ENCODE measurements around the gene RGS16. TPM values are rescaled to one million over a fixed set of nuclear protein-coding genes. Genes with fewer than 3 reads are reported as not detected.

RGS16 gene
- total RNA-seq, 1 experiment from 2014 or later, result 6.5 TPM

DNA sequence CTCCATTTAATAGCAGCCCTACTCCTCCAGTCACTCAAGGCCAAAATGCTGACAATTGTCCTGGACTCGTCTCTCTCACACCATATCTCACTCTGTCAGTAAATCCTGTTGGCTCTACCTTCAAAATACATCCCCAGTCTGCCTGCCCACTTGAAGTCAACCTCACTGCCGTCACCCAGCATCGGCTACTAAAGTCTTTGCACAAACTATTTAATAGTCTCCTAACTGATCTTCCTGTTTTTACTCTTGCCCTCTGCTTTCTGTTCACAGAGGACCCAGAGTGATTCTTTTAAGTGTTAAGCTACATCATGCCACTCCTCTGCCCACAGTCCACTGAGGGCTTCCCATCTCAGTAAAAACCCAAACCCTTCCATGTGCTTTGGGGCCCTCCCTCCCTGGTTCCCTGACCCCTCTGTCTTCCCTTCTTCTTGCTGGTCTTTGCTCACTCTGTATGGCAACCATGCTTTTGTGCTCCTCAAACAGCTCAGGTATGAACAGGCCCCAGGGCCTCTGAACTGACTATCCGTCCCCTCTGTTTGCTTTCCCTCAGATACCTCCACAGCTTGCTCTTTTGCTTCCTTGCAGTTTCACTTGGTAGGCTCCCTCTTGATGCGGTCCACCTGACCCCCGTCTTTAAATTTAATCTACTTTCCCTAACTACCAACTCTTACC lies 34.1 kb downstream of the RGS16 start:
- Histone ChIP-seq H3K36me3 (ENCODE audit: control insufficient read depth in 1 of 2, insufficient read depth in 2 of 2, low read length in 2 of 2) (no peaks in the 10 kb centered on the region), H3K9me3 (ENCODE audit: control insufficient read depth in 1 of 2, insufficient read depth in 1 of 2, low read depth in 1 of 2, low read length in 2 of 2) (no peaks in the 10 kb centered on the region), H3K9ac (ENCODE audit: low read length) (no peak overlapping the region), H3K79me2 (ENCODE audit: insufficient read depth, low read length) (no peaks in the 10 kb centered on the region), H3K27me3 (ENCODE audit: insufficient read depth, low read length) (no peaks in the 10 kb centered on the region), H3K4me1 (ENCODE audit: control insufficient read depth in 1 of 2, insufficient read depth in 2 of 2, low read length in 2 of 2) (peaks cover 0 to under 1% of the 10 kb centered on the region in 2 experiments; a peak in 1 of 4 replicates), H4K20me1 (ENCODE audit: insufficient read depth) (no peaks in the 10 kb centered on the region), H3K27ac (ENCODE audit: low read depth, low read length) (no peak overlapping the region), H3K4me2 (ENCODE audit: low read length) (no peak overlapping the region), H2AFZ (ENCODE audit: low read depth, low read length, poor library complexity, severe bottlenecking) (no peak overlapping the region), H3K9me2 (ENCODE audit: insufficient read depth) (no peaks in the 10 kb centered on the region), H3K4me3 (replicated peaks in 1 of 2; ENCODE audit: low read depth in 1 of 2, low read length in 2 of 2) (no peak overlapping the region)
- no peak for TF ChIP-seq ZNF274 (IDR thresholded peaks at IDR 0.05; ENCODE audit: low read depth, low read length)
- ChIA-PET POLR2A (no interaction called here), RAD21 (ENCODE audit: low non-redundant PET in 1 of 2, low total read pairs in 2 of 2, uncharacterized antibody in 2 of 2, unreplicated experiment in 2 of 2) (no interaction called here), CTCF (no interaction called here)
- no peak for ATAC-seq
- BruUV-seq (replicated peaks), result no TSS peak
- DNase-seq (ENCODE audit: low read depth, low spot score), result no peak
- intact Hi-C loops (cut with micrococcal nuclease), result no loop called here

DNA sequence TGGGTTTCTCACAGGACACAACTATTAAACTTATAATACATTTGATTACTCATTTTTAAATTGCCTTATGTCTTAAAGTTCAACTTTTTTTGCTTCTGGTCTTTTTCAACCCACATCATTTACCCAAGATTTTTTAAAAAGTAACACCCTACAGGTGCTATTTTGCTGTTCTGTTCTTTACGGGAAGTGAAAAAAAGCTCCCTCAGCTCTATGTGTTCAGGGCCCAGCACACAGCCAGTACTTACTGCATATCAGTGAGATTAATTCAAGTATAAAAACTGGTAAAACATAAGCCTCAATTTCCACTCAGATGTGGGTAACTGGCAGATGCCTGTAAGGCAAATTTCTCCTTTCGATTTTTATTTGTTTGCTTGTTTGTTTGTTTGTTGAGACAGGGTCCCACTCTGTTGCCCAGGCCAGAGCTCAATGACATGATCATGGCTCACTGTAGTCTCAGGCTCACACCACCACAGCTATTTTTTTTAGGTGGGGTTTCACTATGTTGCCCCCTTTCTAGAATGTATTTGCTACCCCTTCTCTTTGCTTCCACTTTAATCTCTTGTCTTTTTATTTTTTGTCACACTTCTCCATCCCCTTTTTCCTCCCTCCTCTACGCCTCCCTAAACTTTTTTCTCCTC lies 35.4 kb downstream of the RGS16 start:
- CTCF ChIA-PET, result no interaction called here
- no peak overlapping the region for H3K27ac ChIP-seq (ENCODE audit: low read depth, low read length)
- DNase-seq (ENCODE audit: low read depth, low spot score) (no peak), ATAC-seq (no peak)
- H3K9ac ChIP-seq (ENCODE audit: low read length), result no peak overlapping the region
- POLR2A ChIA-PET, result no interaction called here
- H3K4me3 ChIP-seq (replicated peaks in 1 of 2; ENCODE audit: low read depth in 1 of 2, low read length in 2 of 2), result no peak overlapping the region
- no peaks in the 10 kb centered on the region for H3K9me3 ChIP-seq (ENCODE audit: control insufficient read depth in 1 of 2, insufficient read depth in 1 of 2, low read depth in 1 of 2, low read length in 2 of 2)
- no TSS peak for BruUV-seq (replicated peaks)
- H3K9me2 ChIP-seq (ENCODE audit: insufficient read depth), result no peaks in the 10 kb centered on the region
- H3K4me2 ChIP-seq (ENCODE audit: low read length), result no peak overlapping the region
- H3K79me2 ChIP-seq (ENCODE audit: insufficient read depth, low read length), result no peaks in the 10 kb centered on the region
- TF ChIP-seq RAD21 (IDR thresholded peaks at IDR 0.05; ENCODE audit: low read depth) (no peak), ELF1 (IDR thresholded peaks at IDR 0.05; ENCODE audit: borderline replicate concordance, low read depth) (no peak), TCF7L2 (IDR thresholded peaks at IDR 0.05; ENCODE audit: borderline replicate concordance, extremely low read depth, insufficient read depth, insufficient read length) (no peak), SRF (IDR thresholded peaks at IDR 0.05; ENCODE audit: low read depth) (no peak), ZNF274 (IDR thresholded peaks at IDR 0.05; ENCODE audit: low read depth, low read length) (no peak)
- no peaks in the 10 kb centered on the region for H4K20me1 ChIP-seq (ENCODE audit: insufficient read depth)
- no peaks in the 10 kb centered on the region for H3K4me1 ChIP-seq (ENCODE audit: control insufficient read depth in 1 of 2, insufficient read depth in 2 of 2, low read length in 2 of 2)
- RAD21 ChIA-PET (ENCODE audit: low non-redundant PET in 1 of 2, low total read pairs in 2 of 2, uncharacterized antibody in 2 of 2, unreplicated experiment in 2 of 2), result no interaction called here
- H3K27me3 ChIP-seq (ENCODE audit: insufficient read depth, low read length), result no peaks in the 10 kb centered on the region
- no peaks in the 10 kb centered on the region for H3K36me3 ChIP-seq (ENCODE audit: control insufficient read depth in 1 of 2, insufficient read depth in 2 of 2, low read length in 2 of 2)
- intact Hi-C loops (cut with micrococcal nuclease), result no loop called here
- H2AFZ ChIP-seq (ENCODE audit: low read depth, low read length, poor library complexity, severe bottlenecking), result no peak overlapping the region

Measured in HCT116 (cell line).